Lower lobe of right lung (tissue), 2 donors: ENCODE results near the gene HIVEP2. TPM values are rescaled to one million over a fixed set of nuclear protein-coding genes. Genes with fewer than 3 reads are reported as not detected.

Experiments used
- ATAC-seq, 2 donors: fragments of 200-7000 bp; cut with Tn5 transposase; one replicate each; pipeline ENCODE4 v1.9.1; 2020 to 2022; ENCODE audit warnings: mild to moderate bottlenecking in 2 of 2, moderate library complexity in 2 of 2
- DNase-seq: peaks from one replicate; pipeline ENCODE4 v3.0.0-alpha.2; 2020
- H3K27ac ChIP-seq: fragments of 200-600 bp; one replicate; pipeline ENCODE4 v1.8.0; 2022
- H3K27me3 ChIP-seq: fragments of 200-600 bp; one replicate; pipeline ENCODE4 v1.8.0; 2022; ENCODE audit warnings: low read depth
- H3K36me3 ChIP-seq: fragments of 200-600 bp; one replicate; pipeline ENCODE4 v1.8.0; 2022; ENCODE audit warnings: mild to moderate bottlenecking
- H3K4me1 ChIP-seq: fragments of 200-600 bp; one replicate; pipeline ENCODE4 v1.8.0; 2022
- H3K4me3 ChIP-seq: fragments of 200-600 bp; one replicate; pipeline ENCODE4 v1.8.0; 2022; ENCODE audit warnings: mild to moderate bottlenecking
- H3K9me3 ChIP-seq: fragments of 200-600 bp; one replicate; pipeline ENCODE4 v1.8.0; 2022
- CTCF ChIP-seq: fragments of 200-600 bp; IDR thresholded peaks from one replicate; pipeline ENCODE4 v1.8.0; 2022; ENCODE audit warnings: antibody characterized with exemption, mild to moderate bottlenecking
- intact Hi-C: fragments of 100-400 bp; cut with DNase I; formaldehyde crosslinking; loops from one replicate; pipeline ENCODE4 v1.11.0; 2022
- total RNA-seq: library from RNA; stranded (reverse); fragmentation: NEBNext Ultra II Directional; extraction: Animal tissue kit (Norgen Biotek cat#: 25700); gene quantifications from one replicate; pipeline ENCODE4 v1.2.1, GENCODE V29; 2021
- donor health status: DM: no; HTN: yes; CAD: no; lungs with severe emphysema.

The HIVEP2 gene
- total RNA-seq, 1 donor from 2014 or later, result 13.1 TPM

GRCh38 chr6:142911430-142911829 lies 33.5 kb downstream of the HIVEP2 start:
- no peak for DNase-seq
- ATAC-seq, result no peak
- H3K4me3 ChIP-seq, result no peak overlapping the region

GRCh38 chr6:142909686-142910085 lies 35.3 kb downstream of the HIVEP2 start:
- Histone ChIP-seq H3K27me3 (no peaks in the 10 kb centered on the region), H3K27ac (no peak overlapping the region), H3K36me3 (no peaks in the 10 kb centered on the region), H3K4me1 (no peaks in the 10 kb centered on the region), H3K9me3 (no peaks in the 10 kb centered on the region), H3K4me3 (no peak overlapping the region)
- no peak for TF ChIP-seq CTCF
- DNase-seq (no peak), ATAC-seq (no peak)
- intact Hi-C loops, result no loop called here

More at GRCh38 chr6:142911430-142911829, 33.5 kb downstream of the HIVEP2 start:
- no peak overlapping the region for H3K27ac ChIP-seq
- H3K4me1 ChIP-seq, result no peaks in the 10 kb centered on the region
- intact Hi-C loops, result no loop called here
- no peaks in the 10 kb centered on the region for H3K27me3 ChIP-seq
- H3K9me3 ChIP-seq, result no peaks in the 10 kb centered on the region
- TF ChIP-seq CTCF, result no peak
- H3K36me3 ChIP-seq, result no peaks in the 10 kb centered on the region

GRCh38 chr6:142908235-142908634 lies 36.7 kb downstream of the HIVEP2 start:
- TF ChIP-seq CTCF, result no peak
- H3K27ac ChIP-seq, result no peak overlapping the region
- peaks cover 6% of the 10 kb centered on the region for H3K4me1 ChIP-seq
- H3K9me3 ChIP-seq, result no peaks in the 10 kb centered on the region
- no peak for ATAC-seq
- no peaks in the 10 kb centered on the region for H3K27me3 ChIP-seq
- intact Hi-C loops, result no loop called here
- no peak overlapping the region for H3K4me3 ChIP-seq
- DNase-seq, result no peak
- no peaks in the 10 kb centered on the region for H3K36me3 ChIP-seq

- DNase-seq, result no peak
- no peak for TF ChIP-seq CTCF
- no peaks in the 10 kb centered on the region for H3K9me3 ChIP-seq
- H3K4me1 ChIP-seq, result peaks cover 13% of the 10 kb centered on the region
- no peaks in the 10 kb centered on the region for H3K27me3 ChIP-seq
- ATAC-seq, result no peak
- intact Hi-C loops, result no loop called here
- no peak overlapping the region for H3K4me3 ChIP-seq
- H3K27ac ChIP-seq, result no peak overlapping the region
- no peaks in the 10 kb centered on the region for H3K36me3 ChIP-seq
These were observed 37.4 kb downstream of the HIVEP2 start for GRCh38 chr6:142907544-142907943.

- Histone ChIP-seq H3K4me1 (peaks cover 15% of the 10 kb centered on the region), H3K36me3 (no peaks in the 10 kb centered on the region), H3K27ac (no peak overlapping the region), H3K4me3 (no peak overlapping the region), H3K27me3 (no peaks in the 10 kb centered on the region), H3K9me3 (no peaks in the 10 kb centered on the region)
- DNase-seq (no peak), ATAC-seq (no peak)
- intact Hi-C loops, result no loop called here
- TF ChIP-seq CTCF, result no peak
These were observed 38.0 kb downstream of the HIVEP2 start for GRCh38 chr6:142906945-142907470.

GRCh38 chr6:142903812-142904211 lies 41.2 kb downstream of the HIVEP2 start:
- Histone ChIP-seq H3K27ac (no peak overlapping the region), H3K4me1 (peaks cover 15% of the 10 kb centered on the region), H3K27me3 (no peaks in the 10 kb centered on the region), H3K9me3 (no peaks in the 10 kb centered on the region), H3K36me3 (no peaks in the 10 kb centered on the region), H3K4me3 (no peak overlapping the region)
- DNase-seq (no peak), ATAC-seq (no peak)
- intact Hi-C loops, result no loop called here
- TF ChIP-seq CTCF, result no peak
